ENCODE data around the gene MSL2.
"Not testable (repeated sequence)": the region's sequence is repeated elsewhere in the genome, so short reads cannot be mapped to it uniquely, and the experiment has no call there.

- not testable (repeated sequence) for TF ChIP-seq ELF4 (CRISPR knock-in tag; IDR thresholded peaks at IDR 0.05; ENCODE audit: low read depth); CTCF (IDR thresholded peaks at IDR 0.05); ZNF423 (CRISPR knock-in tag; IDR thresholded peaks at IDR 0.05); ZNF317 (CRISPR knock-in tag; IDR thresholded peaks at IDR 0.05; ENCODE audit: borderline replicate concordance, low read depth); CREB1 (CRISPR knock-in tag; IDR thresholded peaks at IDR 0.05); USF1 (CRISPR knock-in tag; IDR thresholded peaks at IDR 0.05); ZNF121 (CRISPR knock-in tag; IDR thresholded peaks at IDR 0.05); MLX (CRISPR knock-in tag; IDR thresholded peaks at IDR 0.05); CBFB (CRISPR knock-in tag; IDR thresholded peaks at IDR 0.05; ENCODE audit: low read depth); MAX (CRISPR knock-in tag; IDR thresholded peaks at IDR 0.05); ATF1 (CRISPR knock-in tag; IDR thresholded peaks at IDR 0.05)
Observed at GRCh38 chr3:136163607-136164006, 32.5 kb downstream of the MSL2 start.

Measured in WTC11 (cell line).